ENCODE measurements around the gene SNAP47.

GRCh38 chr1:227815468-227816409, 80.5 kb downstream of the SNAP47 start, which contains the start of gene PRSS38:
- no peak for TF ChIP-seq HDGF (IDR thresholded peaks at IDR 0.05; ENCODE audit: borderline replicate concordance)
- no peak for TF ChIP-seq FOXM1 (IDR thresholded peaks at IDR 0.05; ENCODE audit: borderline replicate concordance)
- no peak for TF ChIP-seq SUZ12 (IDR thresholded peaks at IDR 0.05)
- TF ChIP-seq ARNT (IDR thresholded peaks at IDR 0.05), result no peak
- no peak for TF ChIP-seq NFRKB (IDR thresholded peaks at IDR 0.05)
- TF ChIP-seq L3MBTL2 (conservative IDR thresholded peaks at IDR 0.05), result no peak
- no peak for TF ChIP-seq FOXK2 (IDR thresholded peaks at IDR 0.05)
- no peak for TF ChIP-seq SP1 (IDR thresholded peaks at IDR 0.05)
- no peak for TF ChIP-seq BHLHE40 (IDR thresholded peaks at IDR 0.05; ENCODE audit: borderline replicate concordance)

All from HEK293T (cell line).